B cell (primary cell): ENCODE data around the gene BRSK2.

ENCODE experiments used
- EZH2 ChIP-seq: IDR thresholded peaks from 2 replicates; pipeline ENCODE4 v1.6.1; 2012; ENCODE audit warnings: borderline replicate concordance, low read depth, mild to moderate bottlenecking, moderate library complexity, low read length; ENCODE audit not compliant: insufficient read depth, poor library complexity, severe bottlenecking
- TF ChIP-seq, protein P1 (sequence below): fragments of 200-600 bp; IDR thresholded peaks from one replicate; pipeline ENCODE4 v1.8.0; 2022; ENCODE audit warnings: antibody characterized with exemption, mild to moderate bottlenecking

- TF ChIP-seq, protein P1, sequence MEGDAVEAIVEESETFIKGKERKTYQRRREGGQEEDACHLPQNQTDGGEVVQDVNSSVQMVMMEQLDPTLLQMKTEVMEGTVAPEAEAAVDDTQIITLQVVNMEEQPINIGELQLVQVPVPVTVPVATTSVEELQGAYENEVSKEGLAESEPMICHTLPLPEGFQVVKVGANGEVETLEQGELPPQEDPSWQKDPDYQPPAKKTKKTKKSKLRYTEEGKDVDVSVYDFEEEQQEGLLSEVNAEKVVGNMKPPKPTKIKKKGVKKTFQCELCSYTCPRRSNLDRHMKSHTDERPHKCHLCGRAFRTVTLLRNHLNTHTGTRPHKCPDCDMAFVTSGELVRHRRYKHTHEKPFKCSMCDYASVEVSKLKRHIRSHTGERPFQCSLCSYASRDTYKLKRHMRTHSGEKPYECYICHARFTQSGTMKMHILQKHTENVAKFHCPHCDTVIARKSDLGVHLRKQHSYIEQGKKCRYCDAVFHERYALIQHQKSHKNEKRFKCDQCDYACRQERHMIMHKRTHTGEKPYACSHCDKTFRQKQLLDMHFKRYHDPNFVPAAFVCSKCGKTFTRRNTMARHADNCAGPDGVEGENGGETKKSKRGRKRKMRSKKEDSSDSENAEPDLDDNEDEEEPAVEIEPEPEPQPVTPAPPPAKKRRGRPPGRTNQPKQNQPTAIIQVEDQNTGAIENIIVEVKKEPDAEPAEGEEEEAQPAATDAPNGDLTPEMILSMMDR: no peak
- no peak for TF ChIP-seq EZH2
These were observed 84.1 kb downstream of the BRSK2 start for GRCh38 chr11:1473786-1474185.
